MM.1S (cell line): ENCODE results near the gene SH3PXD2A.

ENCODE experiments used
- EZH2phosphoT487 ChIP-seq: fragments of 300-600 bp; sonication (generic); IDR thresholded peaks from 2 replicates; pipeline ENCODE4 v1.6.1; 2018; ENCODE audit warnings: antibody characterized with exemption, low read length
- TF ChIP-seq, protein P1 (sequence below): fragments of 300-600 bp; sonication (generic); IDR thresholded peaks from 2 replicates; pipeline ENCODE4 v1.5.1; 2016; ENCODE audit warnings: antibody characterized with exemption, low read length, mixed read lengths

DNA sequence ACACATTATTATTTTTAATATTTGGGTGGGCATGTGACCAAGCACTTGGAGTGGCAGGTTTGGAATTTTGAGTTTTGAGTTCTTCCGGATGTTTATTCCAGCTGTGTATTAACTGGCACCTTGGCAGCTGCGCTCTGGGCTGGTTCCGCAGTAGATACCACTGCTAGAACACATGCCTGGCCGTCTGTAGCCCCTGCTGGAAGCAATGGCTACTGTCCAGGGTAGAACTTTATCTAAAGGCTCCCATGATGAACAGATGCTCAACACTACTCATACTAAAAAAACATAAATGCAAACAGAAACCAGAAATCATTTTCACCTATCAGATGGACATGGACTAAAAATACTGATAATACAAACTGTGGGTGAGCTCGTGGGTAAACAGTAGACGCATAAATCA lies 19.4 kb upstream of the SH3PXD2A start:
- TF ChIP-seq, protein P1, sequence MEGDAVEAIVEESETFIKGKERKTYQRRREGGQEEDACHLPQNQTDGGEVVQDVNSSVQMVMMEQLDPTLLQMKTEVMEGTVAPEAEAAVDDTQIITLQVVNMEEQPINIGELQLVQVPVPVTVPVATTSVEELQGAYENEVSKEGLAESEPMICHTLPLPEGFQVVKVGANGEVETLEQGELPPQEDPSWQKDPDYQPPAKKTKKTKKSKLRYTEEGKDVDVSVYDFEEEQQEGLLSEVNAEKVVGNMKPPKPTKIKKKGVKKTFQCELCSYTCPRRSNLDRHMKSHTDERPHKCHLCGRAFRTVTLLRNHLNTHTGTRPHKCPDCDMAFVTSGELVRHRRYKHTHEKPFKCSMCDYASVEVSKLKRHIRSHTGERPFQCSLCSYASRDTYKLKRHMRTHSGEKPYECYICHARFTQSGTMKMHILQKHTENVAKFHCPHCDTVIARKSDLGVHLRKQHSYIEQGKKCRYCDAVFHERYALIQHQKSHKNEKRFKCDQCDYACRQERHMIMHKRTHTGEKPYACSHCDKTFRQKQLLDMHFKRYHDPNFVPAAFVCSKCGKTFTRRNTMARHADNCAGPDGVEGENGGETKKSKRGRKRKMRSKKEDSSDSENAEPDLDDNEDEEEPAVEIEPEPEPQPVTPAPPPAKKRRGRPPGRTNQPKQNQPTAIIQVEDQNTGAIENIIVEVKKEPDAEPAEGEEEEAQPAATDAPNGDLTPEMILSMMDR, result no peak
- no peak for TF ChIP-seq EZH2phosphoT487
